Smooth muscle cell of the pulmonary artery (primary cell): ENCODE results near the gene DNMT3L. TPM values are rescaled to one million over a fixed set of nuclear protein-coding genes. Genes with fewer than 3 reads are reported as not detected.

Source experiments
- total RNA-seq: library from RNA; depleted of rRNA; stranded (reverse); fragments of >200 nt; gene quantifications from 2 replicates; pipeline ENCODE4 v1.2.3, GENCODE V29; 2014

The DNMT3L gene
- total RNA-seq, result not detected in 2 replicates

DNA sequence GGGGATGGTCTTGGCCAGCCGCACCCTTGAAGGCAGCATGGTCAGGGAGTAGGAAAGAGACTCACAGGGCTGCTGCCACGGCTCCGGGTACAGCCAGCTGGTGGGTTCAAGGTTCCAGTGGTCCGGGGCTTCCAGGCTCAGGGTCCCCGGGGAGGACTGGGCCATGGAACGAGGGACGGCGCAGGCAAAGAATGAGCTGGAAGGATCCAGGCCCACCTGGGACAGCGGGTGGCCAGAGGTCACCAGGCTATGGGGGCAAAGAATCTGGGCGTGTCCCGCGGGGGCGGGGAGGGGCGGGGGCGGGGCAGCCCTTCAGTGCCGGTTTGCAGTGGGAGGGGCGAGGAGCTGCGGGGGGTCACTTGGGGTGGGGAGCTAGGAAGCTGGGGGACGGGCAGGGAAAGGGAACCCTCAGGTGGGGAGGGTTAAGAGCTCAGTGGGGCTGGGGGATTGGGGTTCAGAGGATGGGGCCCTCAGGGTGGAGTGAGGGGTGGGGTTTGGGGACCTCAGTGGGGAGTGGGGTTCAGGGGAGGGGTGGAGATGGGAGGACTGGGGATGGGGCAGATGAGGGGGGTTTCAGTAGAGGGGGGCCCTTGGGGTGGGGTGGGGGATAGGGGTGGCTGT is at the start of gene DNMT3L:
Gene DNMT3L, minus strand, starts transcription at position 223 of the 621 bp plus-strand sequence. CDS start 638 bp downstream, outside the sequence.

DNA sequence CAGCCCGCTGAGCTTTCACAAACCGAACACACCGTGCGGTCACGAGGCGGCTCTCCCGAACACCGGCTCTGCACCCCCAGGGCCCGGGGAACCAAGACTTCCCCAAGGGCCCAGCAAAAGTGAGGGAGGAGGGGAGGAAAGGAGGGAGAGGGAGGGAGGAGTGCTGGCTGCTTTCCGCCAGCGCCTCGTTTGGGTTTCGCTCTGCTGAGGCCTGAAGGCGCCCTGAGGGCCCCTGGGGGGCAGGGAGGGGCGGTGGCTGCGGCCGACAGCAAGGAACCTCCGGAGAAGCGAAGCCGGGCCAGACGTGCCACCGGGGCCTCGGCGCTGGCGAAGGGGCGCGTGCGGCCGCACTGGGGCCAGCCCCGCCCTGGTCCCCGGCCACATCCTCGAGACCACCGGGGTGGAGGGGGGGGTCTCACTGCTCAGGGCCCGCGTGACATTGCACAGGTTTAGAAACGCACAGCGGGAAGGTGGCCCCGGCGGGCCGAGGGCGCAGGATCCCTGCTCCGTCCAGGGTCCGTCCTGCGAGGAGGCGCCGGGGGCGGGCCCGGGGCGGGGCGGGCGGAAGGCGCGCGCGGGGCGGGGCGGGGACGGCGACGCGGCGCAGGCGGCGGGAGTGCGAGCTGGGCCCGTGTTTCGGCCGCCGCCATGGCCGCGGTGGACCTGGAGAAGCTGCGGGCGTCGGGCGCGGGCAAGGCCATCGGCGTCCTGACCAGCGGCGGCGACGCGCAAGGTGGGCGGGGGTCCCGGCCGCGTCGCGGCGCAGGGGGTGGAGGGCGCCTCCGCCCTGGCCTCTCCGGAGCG is 38.0 kb upstream of the DNMT3L start, which contains the start of gene PFKL:
Gene PFKL, plus strand, starts transcription at position 596 of the 804 bp plus-strand sequence. Its CDS starts 53 bp downstream, at position 649.

DNA sequence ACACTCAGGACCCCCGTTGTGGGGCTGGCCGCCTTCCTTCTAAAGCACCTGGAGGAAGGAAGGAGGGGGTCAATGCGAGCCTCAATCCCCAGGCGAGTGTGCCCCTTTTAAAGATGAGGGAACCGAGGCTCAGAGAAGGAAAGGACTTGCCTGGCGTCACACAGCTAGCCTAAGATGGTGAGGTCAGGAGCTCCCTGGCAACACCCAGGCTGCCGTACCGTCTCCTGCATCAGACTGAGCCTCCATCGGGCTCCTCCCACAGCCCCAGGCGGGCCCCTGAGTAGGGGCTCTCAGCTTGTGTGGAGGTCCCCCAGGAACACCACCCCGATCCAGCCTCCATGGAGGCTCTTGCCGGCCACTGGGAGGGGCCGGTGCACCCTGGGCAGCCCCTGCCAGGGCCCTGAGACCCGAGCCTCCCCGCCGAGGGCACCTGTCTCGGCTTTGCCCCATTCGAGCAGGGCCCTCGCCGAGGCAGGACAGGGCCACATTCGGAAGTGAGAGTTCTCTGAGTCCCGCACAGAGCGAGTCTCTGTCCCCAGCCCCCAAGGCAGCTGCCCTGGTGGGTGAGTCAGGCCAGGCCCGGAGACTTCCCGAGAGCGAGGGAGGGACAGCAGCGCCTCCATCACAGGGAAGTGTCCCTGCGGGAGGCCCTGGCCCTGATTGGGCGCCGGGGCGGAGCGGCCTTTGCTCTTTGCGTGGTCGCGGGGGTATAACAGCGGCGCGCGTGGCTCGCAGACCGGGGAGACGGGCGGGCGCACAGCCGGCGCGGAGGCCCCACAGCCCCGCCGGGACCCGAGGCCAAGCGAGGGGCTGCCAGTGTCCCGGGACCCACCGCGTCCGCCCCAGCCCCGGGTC is 23.7 kb upstream of the DNMT3L start, which contains the start of gene AIRE:
Gene AIRE, plus strand, starts transcription at position 739 of the 855 bp plus-strand sequence. CDS start 131 bp downstream, outside the sequence.

DNA sequence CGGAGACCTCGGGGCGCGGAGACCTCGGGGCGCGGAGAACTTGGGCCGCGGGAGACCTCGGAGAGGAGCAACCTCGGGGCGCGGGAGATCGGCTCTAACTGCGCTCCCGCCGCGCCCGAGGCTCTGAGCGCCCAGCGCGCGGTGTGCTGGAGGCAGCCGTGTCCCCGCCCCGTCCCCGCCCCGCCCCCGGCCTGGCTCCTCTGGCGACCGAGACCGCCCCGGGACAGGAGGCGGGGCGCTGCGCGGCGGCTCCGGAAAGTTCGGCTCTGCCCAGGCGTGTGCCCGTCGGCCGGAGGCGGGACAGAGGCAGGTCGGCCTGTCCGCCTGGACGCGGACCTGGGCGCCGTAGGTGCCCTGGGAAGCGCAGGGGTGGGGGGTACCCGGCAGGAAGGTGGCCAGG is 20.9 kb downstream of the DNMT3L start, which contains the start of gene ICOSLG:
Gene ICOSLG, minus strand, starts transcription at position 102 of the 400 bp plus-strand sequence. CDS start 126 bp downstream, outside the sequence.

Other genes with a start within 250 kb of the DNMT3L start
- 21.4 and 28.6 TPM in 2 replicates for gene TRAPPC10, start 249.6 kb downstream of the DNMT3L start, total RNA-seq
- 6.1 and 27.1 TPM in 2 replicates for gene PWP2, start 154.5 kb downstream of the DNMT3L start, total RNA-seq
- 10.0 and 32.2 TPM in 2 replicates for gene GATD3, start 128.2 kb downstream of the DNMT3L start, total RNA-seq
- 0.17 and 1.5 TPM in 2 replicates for gene ICOSLG, start 21.0 kb downstream of the DNMT3L start, total RNA-seq
- gene AIRE, start 24.0 kb upstream of the DNMT3L start, total RNA-seq, result 0.03 and 0.07 TPM in 2 replicates
- 354 and 423 TPM in 2 replicates for gene PFKL, start 38.2 kb upstream of the DNMT3L start, total RNA-seq
- gene CFAP410, start 77.5 kb upstream of the DNMT3L start, total RNA-seq, result 9.1 and 11.8 TPM in 2 replicates
- under 0.01 TPM in 1 of 2 replicates, not detected in the other for gene TRPM2, start 91.7 kb upstream of the DNMT3L start, total RNA-seq
- 0.26 and 0.65 TPM in 2 replicates for gene LRRC3, start 193.6 kb upstream of the DNMT3L start, total RNA-seq